Stomach (tissue), 19 donors: ENCODE data around the gene SBDS. TPM values are rescaled to one million over a fixed set of nuclear protein-coding genes. Genes with fewer than 3 reads are reported as not detected.
A peak's percentile ranks its signal among the peaks of the same experiment; 100 is the strongest.
"Not testable (repeated sequence)": the region's sequence is repeated elsewhere in the genome, so short reads cannot be mapped to it uniquely, and the experiment has no call there.

Experiments used
- DNase-seq, 2 donors: peaks; one replicate each; pipeline versions ENCODE4 v3.0.0 to v3.0.0-alpha.2; 2013 to 2019
- H3K27ac ChIP-seq, 5 donors: fragments of 200-600 bp in 4 of 5; sonication (generic) in 4 of 5; one replicate each; pipeline ENCODE4 v1.5.1; 2013 to 2019; ENCODE audit warnings: mild to moderate bottlenecking in 1 of 5, moderate library complexity in 1 of 5
- H3K27me3 ChIP-seq, 3 donors: fragments of 200-600 bp; sonication (generic); one replicate each; pipeline ENCODE4 v1.5.1; 2017 to 2019; ENCODE audit warnings: mixed run types in 1 of 3
- H3K36me3 ChIP-seq, 4 donors: fragments of 200-600 bp; sonication (generic); 1 replicate in 3 of 4; 2 replicates in 1 of 4; pipeline ENCODE4 v1.5.1; 2016 to 2019
- H3K4me1 ChIP-seq, 4 donors: fragments of 200-600 bp; sonication (generic); one replicate each; pipeline ENCODE4 v1.5.1; 2016 to 2019
- H3K4me3 ChIP-seq, 4 donors: fragments of 200-600 bp; sonication (generic) in 3 of 4; one replicate each; pipeline ENCODE4 v1.5.1; 2016 to 2019; ENCODE audit warnings: mild to moderate bottlenecking in 1 of 4
- H3K9me3 ChIP-seq, 4 donors: fragments of 200-600 bp; sonication (generic); one replicate each; pipeline ENCODE4 v1.5.1; 2016 to 2019
- CTCF ChIP-seq, 7 experiments: fragments of 450-650 bp in 4 of 7; fragments of 200-600 bp in 3 of 7; sonication (generic) in 3 of 7; IDR thresholded peaks; one replicate each; pipeline ENCODE4 v1.5.1; 2016 to 2019; ENCODE audit warnings: antibody characterized with exemption in 7 of 7, control low read depth in 2 of 7, mild to moderate bottlenecking in 1 of 7
- POLR2A ChIP-seq, 4 donors: fragments of 450-650 bp; IDR thresholded peaks; one replicate each; pipeline ENCODE4 v1.6.1; 2016; ENCODE audit warnings: antibody characterized with exemption in 4 of 4, control low read depth in 2 of 4, mild to moderate bottlenecking in 1 of 4, moderate library complexity in 1 of 4
- POLR2AphosphoS5 ChIP-seq, 3 donors: sonication (generic); formaldehyde crosslinking; IDR thresholded peaks; one replicate each; pipeline ENCODE4 v1.6.1; 2016; ENCODE audit warnings: antibody characterized with exemption in 3 of 3
- WGBS, 5 donors: extraction: QIAGEN DNeasy Blood & Tissue Kit in 3 of 5; methylation state at CpG; one replicate each; pipeline versions ENCODE4 v1.1.5 to v1.1.7; 2013 to 2018; 5-methylcytosine and 5-hydroxymethylcytosine counted together
- intact Hi-C: fragments of 100-400 bp; cut with DNase I; formaldehyde crosslinking; loops from one replicate; pipeline ENCODE4 v1.15.1; 2023; ENCODE audit warnings: low total_unique reads
- long read RNA-seq, 10 donors: transcript quantifications; one replicate each; lab custom pipeline, GENCODE V29; 2026
- polyA plus RNA-seq, 3 donors: library from polyadenylated mRNA; stranded (reverse); fragments of 200-250 nt; gene quantifications; one replicate each; pipeline ENCODE4 v1.2.3, GENCODE V29; 2013
- total RNA-seq, 5 donors: library from RNA; depleted of rRNA; stranded (reverse); fragments of >200 nt; gene quantifications; one replicate each; pipeline versions ENCODE4 v1.1.0 to v1.2.3, GENCODE V29; 2014 to 2016
- donor health status: healthy with polysubstance abuse.
- donor health status: Bipolar disorder and iron deficiency.
- donor health status: healthy.

SBDS gene
- total RNA-seq: 100 to 1,000 TPM in 3 of 5 donors, 10 to 100 TPM in 2; 96.9 to 168 (median 119) TPM
- polyA plus RNA-seq: 100 to 1,000 TPM in 2 of 3 donors, 10 to 100 TPM in 1; 93.2 to 192 (median 105) TPM
- long read RNA-seq, donor 1, transcript SBDS-201 (5 exons, 1,631 nt): major isoform, 12 of 12 reads
- long read RNA-seq, donor 1, partial matches to known transcripts: 0 of 12 reads
- long read RNA-seq, donor 1, other reads (novel, unspliced or antisense): 0 of 12 reads
- long read RNA-seq, donor 2, transcript SBDS-201 (5 exons, 1,631 nt): major isoform, 31 of 43 reads
- long read RNA-seq, donor 2, partial matches to known transcripts: 12 of 43 reads
- long read RNA-seq, donor 2, other reads (novel, unspliced or antisense): 0 of 43 reads
- long read RNA-seq, donor 3, transcript SBDS-201 (5 exons, 1,631 nt): major isoform, 11 of 11 reads
- long read RNA-seq, donor 3, partial matches to known transcripts: 0 of 11 reads
- long read RNA-seq, donor 3, other reads (novel, unspliced or antisense): 0 of 11 reads
- long read RNA-seq, donor 4, partial matches to known transcripts: 0 of 2 reads
- long read RNA-seq, donor 4, other reads (novel, unspliced or antisense): 0 of 2 reads
- long read RNA-seq, donor 5, transcript SBDS-201 (5 exons, 1,631 nt): major isoform, 28 of 35 reads
- long read RNA-seq, donor 5, partial matches to known transcripts: 7 of 35 reads
- long read RNA-seq, donor 5, other reads (novel, unspliced or antisense): 0 of 35 reads
- long read RNA-seq, donor 6, transcript SBDS-201 (5 exons, 1,631 nt): major isoform, 57 of 74 reads
- long read RNA-seq, donor 6, partial matches to known transcripts: 17 of 74 reads
- long read RNA-seq, donor 6, other reads (novel, unspliced or antisense): 0 of 74 reads
- long read RNA-seq, donor 7, transcript SBDS-201 (5 exons, 1,631 nt): major isoform, 38 of 51 reads
- long read RNA-seq, donor 7, partial matches to known transcripts: 13 of 51 reads
- long read RNA-seq, donor 7, other reads (novel, unspliced or antisense): 0 of 51 reads
- long read RNA-seq, donor 8, transcript SBDS-201 (5 exons, 1,631 nt): major isoform, 23 of 47 reads
- long read RNA-seq, donor 8, partial matches to known transcripts: 24 of 47 reads
- long read RNA-seq, donor 8, other reads (novel, unspliced or antisense): 0 of 47 reads
- long read RNA-seq, donor 9, transcript SBDS-201 (5 exons, 1,631 nt): major isoform, 26 of 33 reads
- long read RNA-seq, donor 9, partial matches to known transcripts: 7 of 33 reads
- long read RNA-seq, donor 9, other reads (novel, unspliced or antisense): 0 of 33 reads
- long read RNA-seq, donor 10, transcript SBDS-201 (5 exons, 1,631 nt): major isoform, 10 of 10 reads
- long read RNA-seq, donor 10, partial matches to known transcripts: 0 of 10 reads
- long read RNA-seq, donor 10, other reads (novel, unspliced or antisense): 0 of 10 reads

- intact Hi-C loops: not testable (repeated sequence)
- TF ChIP-seq POLR2A (IDR thresholded peaks at IDR 0.05): peak in 2 of 4 donors; percentile 94 to 97
- TF ChIP-seq POLR2AphosphoS5 (IDR thresholded peaks at IDR 0.05): peak; percentile 97 to 99 (median 98)
- 0 to 1% (median 1%) methylated on average over 23 to 59 of the region's 59 CpGs for WGBS, 5 donors
Observed at GRCh38 chr7:66995050-66995776, at the start of gene SBDS. Gene SBDS (minus strand): TSS chr7:66995586. CDS start chr7:66995417, 169 bp downstream.

GRCh38 chr7:67043559-67043930 lies 48.2 kb upstream of the SBDS start:
- peak in 1 of 3 donors; percentile 10 for TF ChIP-seq POLR2AphosphoS5 (IDR thresholded peaks at IDR 0.05)
- H3K9me3 ChIP-seq, DNase-seq, intact Hi-C loops, H3K4me3 ChIP-seq, H3K27me3 ChIP-seq, H3K36me3 ChIP-seq: not testable (repeated sequence)
- H3K27ac ChIP-seq: peak overlapping the region in 4 of 5 donors; percentile 9 to 62 (median 51)
- 64 to 89% (median 77%) methylated on average over 4 of the region's 4 CpGs for WGBS, 5 donors
- H3K4me1 ChIP-seq: peaks cover 0 to 24% (median 8%) of the 10 kb centered on the region in 4 donors

More at GRCh38 chr7:66995050-66995776, at the start of gene SBDS:
- H3K27me3 ChIP-seq, H3K9me3 ChIP-seq: not testable (repeated sequence)
- Histone ChIP-seq H3K27ac (peak within 1 kb of the TSS; percentile 98 to 100 (median 99)), H3K4me1 (peaks cover 8 to 45% (median 26%) of the 10 kb centered on the region in 4 donors), H3K4me3 (peak within 1 kb of the TSS; percentile 67 to 88 (median 77)), H3K36me3 (peaks cover 31 to 51% (median 49%) of the 10 kb centered on the region in 4 donors)
- peak; percentile 95 to 99 for DNase-seq

GRCh38 chr7:67042781-67043558 lies 47.6 kb upstream of the SBDS start:
- H3K36me3 ChIP-seq, H3K9me3 ChIP-seq, H3K27me3 ChIP-seq, intact Hi-C loops, H3K4me3 ChIP-seq: not testable (repeated sequence)
- WGBS, 5 donors: 69 to 78% (median 76%) methylated on average over 5 of the region's 5 CpGs
- Histone ChIP-seq H3K4me1 (peaks cover 0 to 24% (median 8%) of the 10 kb centered on the region in 4 donors), H3K27ac (peak overlapping the region in 4 of 5 donors; percentile 9 to 64 (median 55))
- peak in 1 of 3 donors; percentile 10 for TF ChIP-seq POLR2AphosphoS5 (IDR thresholded peaks at IDR 0.05)
- peak; percentile 47 to 50 for DNase-seq

- intact Hi-C loops: not testable (repeated sequence)
Observed at GRCh38 chr7:67040832-67041231, 45.4 kb upstream of the SBDS start.

GRCh38 chr7:67036432-67037395 lies 41.3 kb upstream of the SBDS start:
- H3K27me3 ChIP-seq: not testable (repeated sequence)

More at GRCh38 chr7:67040832-67041231, 45.4 kb upstream of the SBDS start:
- H3K36me3 ChIP-seq, H3K9me3 ChIP-seq, H3K27ac ChIP-seq, H3K27me3 ChIP-seq, DNase-seq, H3K4me3 ChIP-seq: not testable (repeated sequence)
- TF ChIP-seq CTCF (IDR thresholded peaks at IDR 0.05): peak in 2 of 7 experiments; percentile 20 to 32
- 36 to 56% (median 45%) methylated on average over 2 of the region's 2 CpGs for WGBS, 5 donors
- H3K4me1 ChIP-seq: peaks cover 0 to 24% (median 8%) of the 10 kb centered on the region in 4 donors

More at GRCh38 chr7:67036432-67037395, 41.3 kb upstream of the SBDS start:
- H3K4me3 ChIP-seq, H3K27ac ChIP-seq, H3K9me3 ChIP-seq, intact Hi-C loops, H3K4me1 ChIP-seq: not testable (repeated sequence)
- peak in 1 of 2 donors; percentile 10 for DNase-seq
- 79 to 87% (median 85%) methylated on average over 9 to 10 of the region's 10 CpGs for WGBS, 5 donors
- H3K36me3 ChIP-seq: peaks cover 4 to 33% (median 28%) of the 10 kb centered on the region in 4 donors
